OCI-LY3 (cell line): ENCODE results near the gene EML2.

Experiments used
- EZH2phosphoT487 ChIP-seq: fragments of 200-600 bp; shearing (Covaris generic); IDR thresholded peaks from 2 replicates; pipeline ENCODE4 v1.6.1; 2018; ENCODE audit warnings: antibody characterized with exemption, mixed run types, low read depth
- TF ChIP-seq, protein P1 (sequence below): fragments of 200-600, 300-600 bp; sonication (generic); IDR thresholded peaks from 2 replicates; pipeline ENCODE4 v1.5.1; 2014; ENCODE audit warnings: antibody characterized with exemption, low read length, low read depth

DNA sequence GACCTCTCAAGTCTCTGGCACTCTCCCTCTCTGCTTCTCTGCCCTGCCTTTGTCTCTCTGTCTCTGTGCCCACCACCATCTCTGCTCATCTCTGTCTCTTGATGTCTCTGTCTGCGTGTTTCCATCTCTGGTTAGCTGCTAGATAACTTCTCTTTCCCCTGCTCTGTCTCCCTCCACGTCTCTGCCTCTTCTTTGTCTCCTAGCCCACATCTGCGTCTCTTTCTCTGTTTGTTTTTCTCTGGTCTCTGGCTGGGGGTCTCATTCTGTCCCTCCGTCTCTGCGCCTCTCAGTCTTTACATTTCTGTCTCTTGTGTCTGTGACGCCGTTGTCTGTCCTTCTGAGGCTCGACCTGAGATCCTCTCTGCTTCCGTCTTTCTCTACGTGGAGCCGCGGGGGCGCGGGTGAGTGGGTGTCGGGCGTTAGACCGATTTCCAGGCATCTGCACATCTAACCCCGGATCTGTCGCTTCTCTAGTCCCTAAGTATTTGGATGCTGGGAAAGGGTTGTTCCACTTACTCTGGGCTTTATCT lies 29.2 kb upstream of the EML2 start:
- TF ChIP-seq, protein P1, sequence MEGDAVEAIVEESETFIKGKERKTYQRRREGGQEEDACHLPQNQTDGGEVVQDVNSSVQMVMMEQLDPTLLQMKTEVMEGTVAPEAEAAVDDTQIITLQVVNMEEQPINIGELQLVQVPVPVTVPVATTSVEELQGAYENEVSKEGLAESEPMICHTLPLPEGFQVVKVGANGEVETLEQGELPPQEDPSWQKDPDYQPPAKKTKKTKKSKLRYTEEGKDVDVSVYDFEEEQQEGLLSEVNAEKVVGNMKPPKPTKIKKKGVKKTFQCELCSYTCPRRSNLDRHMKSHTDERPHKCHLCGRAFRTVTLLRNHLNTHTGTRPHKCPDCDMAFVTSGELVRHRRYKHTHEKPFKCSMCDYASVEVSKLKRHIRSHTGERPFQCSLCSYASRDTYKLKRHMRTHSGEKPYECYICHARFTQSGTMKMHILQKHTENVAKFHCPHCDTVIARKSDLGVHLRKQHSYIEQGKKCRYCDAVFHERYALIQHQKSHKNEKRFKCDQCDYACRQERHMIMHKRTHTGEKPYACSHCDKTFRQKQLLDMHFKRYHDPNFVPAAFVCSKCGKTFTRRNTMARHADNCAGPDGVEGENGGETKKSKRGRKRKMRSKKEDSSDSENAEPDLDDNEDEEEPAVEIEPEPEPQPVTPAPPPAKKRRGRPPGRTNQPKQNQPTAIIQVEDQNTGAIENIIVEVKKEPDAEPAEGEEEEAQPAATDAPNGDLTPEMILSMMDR = no peak
- no peak for TF ChIP-seq EZH2phosphoT487
